SK-N-SH (cell line): Measurements from ENCODE around the gene SNRPF.

ENCODE experiments used
- FOXM1 ChIP-seq: IDR thresholded peaks from 2 replicates; pipeline ENCODE4 v1.4.0; 2012; ENCODE audit warnings: low read depth, mild to moderate bottlenecking
- GABPA ChIP-seq: IDR thresholded peaks from 2 replicates; pipeline ENCODE4 v1.4.0; 2012; ENCODE audit warnings: low read depth, mild to moderate bottlenecking
- JUND ChIP-seq: IDR thresholded peaks from 2 replicates; pipeline ENCODE4 v1.4.0; 2012
- NFIC ChIP-seq: IDR thresholded peaks from 2 replicates; pipeline ENCODE4 v1.4.0; 2012; ENCODE audit warnings: borderline replicate concordance
- POLR2AphosphoS5 ChIP-seq: IDR thresholded peaks from 2 replicates; pipeline ENCODE4 v1.6.1; 2012; ENCODE audit warnings: low read depth, low read length
- RXRA ChIP-seq: IDR thresholded peaks from 2 replicates; pipeline ENCODE4 v1.4.0; 2012; ENCODE audit warnings: low read depth, mild to moderate bottlenecking, borderline replicate concordance
- SMC3 ChIP-seq: IDR thresholded peaks from 2 replicates; pipeline ENCODE4 v1.6.1; 2012; ENCODE audit warnings: low read depth, low read length, improper control_type of control experiment
- YY1 ChIP-seq: IDR thresholded peaks from 2 replicates; pipeline ENCODE4 v1.4.0; 2012; ENCODE audit warnings: low read depth, mild to moderate bottlenecking
- TF ChIP-seq, protein P1 (sequence below): fragments of 200-600 bp; sonication (generic); IDR thresholded peaks from 2 replicates; pipeline ENCODE4 v1.6.1; 2017; ENCODE audit warnings: antibody characterized with exemption, mild to moderate bottlenecking, moderate library complexity
- TF ChIP-seq, protein P2 (sequence below): IDR thresholded peaks from 2 replicates; pipeline ENCODE4 v1.4.0; 2012; ENCODE audit warnings: low read depth, borderline replicate concordance

DNA sequence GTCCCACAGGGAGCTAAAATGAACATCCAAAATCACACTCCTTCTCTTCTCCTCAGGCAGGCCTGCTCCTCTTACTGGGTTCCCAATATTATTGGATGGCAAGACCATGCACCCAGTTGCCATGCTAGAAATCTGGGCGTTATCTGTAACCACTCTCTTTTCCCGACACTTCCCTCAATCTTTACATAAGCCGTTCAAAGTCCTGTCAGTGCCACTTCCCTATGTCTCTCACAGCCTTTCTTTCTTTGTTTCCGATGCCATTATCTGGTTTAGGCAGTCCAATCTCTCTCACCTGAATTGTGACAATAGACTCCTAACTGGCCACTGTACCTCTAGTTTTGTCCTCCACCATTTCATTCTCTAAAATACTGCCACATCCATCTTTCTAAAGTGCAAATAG is 24.1 kb downstream of the SNRPF start:
- TF ChIP-seq, protein P1, sequence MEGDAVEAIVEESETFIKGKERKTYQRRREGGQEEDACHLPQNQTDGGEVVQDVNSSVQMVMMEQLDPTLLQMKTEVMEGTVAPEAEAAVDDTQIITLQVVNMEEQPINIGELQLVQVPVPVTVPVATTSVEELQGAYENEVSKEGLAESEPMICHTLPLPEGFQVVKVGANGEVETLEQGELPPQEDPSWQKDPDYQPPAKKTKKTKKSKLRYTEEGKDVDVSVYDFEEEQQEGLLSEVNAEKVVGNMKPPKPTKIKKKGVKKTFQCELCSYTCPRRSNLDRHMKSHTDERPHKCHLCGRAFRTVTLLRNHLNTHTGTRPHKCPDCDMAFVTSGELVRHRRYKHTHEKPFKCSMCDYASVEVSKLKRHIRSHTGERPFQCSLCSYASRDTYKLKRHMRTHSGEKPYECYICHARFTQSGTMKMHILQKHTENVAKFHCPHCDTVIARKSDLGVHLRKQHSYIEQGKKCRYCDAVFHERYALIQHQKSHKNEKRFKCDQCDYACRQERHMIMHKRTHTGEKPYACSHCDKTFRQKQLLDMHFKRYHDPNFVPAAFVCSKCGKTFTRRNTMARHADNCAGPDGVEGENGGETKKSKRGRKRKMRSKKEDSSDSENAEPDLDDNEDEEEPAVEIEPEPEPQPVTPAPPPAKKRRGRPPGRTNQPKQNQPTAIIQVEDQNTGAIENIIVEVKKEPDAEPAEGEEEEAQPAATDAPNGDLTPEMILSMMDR: no peak
- TF ChIP-seq SMC3 (no peak), YY1 (no peak), NFIC (no peak), RXRA (no peak), POLR2AphosphoS5 (no peak), JUND (no peak), GABPA (no peak), FOXM1 (no peak)
- TF ChIP-seq, protein P2, sequence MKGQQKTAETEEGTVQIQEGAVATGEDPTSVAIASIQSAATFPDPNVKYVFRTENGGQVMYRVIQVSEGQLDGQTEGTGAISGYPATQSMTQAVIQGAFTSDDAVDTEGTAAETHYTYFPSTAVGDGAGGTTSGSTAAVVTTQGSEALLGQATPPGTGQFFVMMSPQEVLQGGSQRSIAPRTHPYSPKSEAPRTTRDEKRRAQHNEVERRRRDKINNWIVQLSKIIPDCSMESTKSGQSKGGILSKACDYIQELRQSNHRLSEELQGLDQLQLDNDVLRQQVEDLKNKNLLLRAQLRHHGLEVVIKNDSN: no peak
